ENCODE measurements around the gene ZNF212. TPM values are rescaled to one million over a fixed set of nuclear protein-coding genes. Genes with fewer than 3 reads are reported as not detected.

ZNF212 gene
- total RNA-seq, 1 experiment from 2014 or later, result 9.7 TPM

- H3K27ac ChIP-seq (ENCODE audit: low read length), result no peak overlapping the region
- H3F3A ChIP-seq (ENCODE audit: low read length, unreplicated experiment), result no peaks in the 10 kb centered on the region
- POLR2A ChIA-PET (ENCODE audit: unreplicated experiment), result no interaction called here
- H3K9me3 ChIP-seq (ENCODE audit: low read length), result no peaks in the 10 kb centered on the region
- no peak overlapping the region for H3K4me3 ChIP-seq (ENCODE audit: low read length)
- H3K9ac ChIP-seq (ENCODE audit: low read length), result no peak overlapping the region
- no peak overlapping the region for H2AFZ ChIP-seq (ENCODE audit: low read length)
- intact Hi-C loops (cut with micrococcal nuclease), result no loop called here
- no peaks in the 10 kb centered on the region for H4K20me1 ChIP-seq (ENCODE audit: low read length)
- no peak for DNase-seq
- ATAC-seq, result no peak
- no peak overlapping the region for H3K4me2 ChIP-seq (ENCODE audit: low read length)
- no peaks in the 10 kb centered on the region for H3K27me3 ChIP-seq (ENCODE audit: low read length)
- TF ChIP-seq EZH2phosphoT487 (IDR thresholded peaks at IDR 0.05; ENCODE audit: borderline replicate concordance, low read length) (no peak), CTCF (conservative IDR thresholded peaks at IDR 0.05; ENCODE audit: low read depth, low read length) (no peak)
- no peaks in the 10 kb centered on the region for H3K4me1 ChIP-seq (ENCODE audit: insufficient read depth, low read length)
- BruUV-seq (replicated peaks), result no TSS peak
- H3K36me3 ChIP-seq (ENCODE audit: low read depth, low read length), result peaks cover 9% of the 10 kb centered on the region; the same call in 1 of the 2 replicates
- no peaks in the 10 kb centered on the region for H3K79me2 ChIP-seq (ENCODE audit: low read length)
- no peaks in the 10 kb centered on the region for H3K9me2 ChIP-seq (replicated peaks; ENCODE audit: low read length)
- CTCF ChIA-PET, result no interaction called here
These were observed 12.5 kb upstream of the ZNF212 start for GRCh38 chr7:149226840-149227494.

GRCh38 chr7:149228831-149229471 lies 10.5 kb upstream of the ZNF212 start:
- BruUV-seq (replicated peaks), result TSS peak; percentile 30
- H3K4me2 ChIP-seq (ENCODE audit: low read length), result no peak overlapping the region
- H3K9ac ChIP-seq (ENCODE audit: low read length), result no peak overlapping the region
- no peak; the same call in 1 of the 2 replicates for ATAC-seq
- peaks cover 18% of the 10 kb centered on the region for H3K4me1 ChIP-seq (ENCODE audit: insufficient read depth, low read length)
- no peaks in the 10 kb centered on the region for H3K79me2 ChIP-seq (ENCODE audit: low read length)
- H3K36me3 ChIP-seq (ENCODE audit: low read depth, low read length), result peaks cover 9% of the 10 kb centered on the region; the same call in 1 of the 2 replicates
- no peaks in the 10 kb centered on the region for H3K9me3 ChIP-seq (ENCODE audit: low read length)
- H2AFZ ChIP-seq (ENCODE audit: low read length), result no peak overlapping the region
- no peak for DNase-seq
- intact Hi-C loops (cut with micrococcal nuclease), result no loop called here
- TF ChIP-seq CTCF (conservative IDR thresholded peaks at IDR 0.05; ENCODE audit: low read depth, low read length) (no peak), EZH2 (IDR thresholded peaks at IDR 0.05; ENCODE audit: low read length, unreplicated experiment) (no peak), EZH2phosphoT487 (IDR thresholded peaks at IDR 0.05; ENCODE audit: borderline replicate concordance, low read length) (no peak)
- no peak overlapping the region for H3K4me3 ChIP-seq (ENCODE audit: low read length)
- no peaks in the 10 kb centered on the region for H3K9me2 ChIP-seq (replicated peaks; ENCODE audit: low read length)
- POLR2A ChIA-PET (ENCODE audit: unreplicated experiment), result no interaction called here
- no peaks in the 10 kb centered on the region for H4K20me1 ChIP-seq (ENCODE audit: low read length)
- no peak overlapping the region for H3K27ac ChIP-seq (ENCODE audit: low read length)
- CTCF ChIA-PET, result interaction anchor here (0.6 kb wide), 1 partner anchor 34 kb away, joined by 3 read pairs; no protein-coding TSS in a partner anchor
- no peaks in the 10 kb centered on the region for H3K27me3 ChIP-seq (ENCODE audit: low read length)
- H3F3A ChIP-seq (ENCODE audit: low read length, unreplicated experiment), result peaks cover 8% of the 10 kb centered on the region

GRCh38 chr7:149229526-149229925 lies 9.9 kb upstream of the ZNF212 start:
- Histone ChIP-seq H3K9me3 (ENCODE audit: low read length) (no peaks in the 10 kb centered on the region), H3F3A (ENCODE audit: low read length, unreplicated experiment) (peaks cover 8% of the 10 kb centered on the region), H3K79me2 (ENCODE audit: low read length) (no peaks in the 10 kb centered on the region), H3K4me3 (ENCODE audit: low read length) (no peak overlapping the region), H3K36me3 (ENCODE audit: low read depth, low read length) (peaks cover 8% of the 10 kb centered on the region; the same call in 1 of the 2 replicates), H3K27me3 (ENCODE audit: low read length) (no peaks in the 10 kb centered on the region), H3K9ac (ENCODE audit: low read length) (no peak overlapping the region), H4K20me1 (ENCODE audit: low read length) (no peaks in the 10 kb centered on the region), H3K9me2 (replicated peaks; ENCODE audit: low read length) (no peaks in the 10 kb centered on the region), H3K4me2 (ENCODE audit: low read length) (no peak overlapping the region), H3K4me1 (ENCODE audit: insufficient read depth, low read length) (peaks cover 24% of the 10 kb centered on the region), H3K27ac (ENCODE audit: low read length) (no peak overlapping the region), H2AFZ (ENCODE audit: low read length) (no peak overlapping the region)
- CTCF ChIA-PET, result no interaction called here
- no peak for ATAC-seq
- no TSS peak for BruUV-seq (replicated peaks)
- no peak for TF ChIP-seq CTCF (conservative IDR thresholded peaks at IDR 0.05; ENCODE audit: low read depth, low read length)
- no peak for TF ChIP-seq EZH2 (IDR thresholded peaks at IDR 0.05; ENCODE audit: low read length, unreplicated experiment)
- no peak for TF ChIP-seq EZH2phosphoT487 (IDR thresholded peaks at IDR 0.05; ENCODE audit: borderline replicate concordance, low read length)
- no peak for DNase-seq
- intact Hi-C loops (cut with micrococcal nuclease), result no loop called here
- POLR2A ChIA-PET (ENCODE audit: unreplicated experiment), result no interaction called here

Measured in PC-3 (cell line).